SH-SY5Y (cell line): ENCODE data around the gene SEC63.

ENCODE experiments used
- GATA2 ChIP-seq: IDR thresholded peaks from 2 replicates; pipeline ENCODE4 v1.6.1; 2011; ENCODE audit warnings: mild to moderate bottlenecking, low read depth, low read length
- GATA3 ChIP-seq: IDR thresholded peaks from 2 replicates; pipeline ENCODE4 v1.6.1; 2011; ENCODE audit warnings: low read depth, mild to moderate bottlenecking, low read length, moderate library complexity

DNA sequence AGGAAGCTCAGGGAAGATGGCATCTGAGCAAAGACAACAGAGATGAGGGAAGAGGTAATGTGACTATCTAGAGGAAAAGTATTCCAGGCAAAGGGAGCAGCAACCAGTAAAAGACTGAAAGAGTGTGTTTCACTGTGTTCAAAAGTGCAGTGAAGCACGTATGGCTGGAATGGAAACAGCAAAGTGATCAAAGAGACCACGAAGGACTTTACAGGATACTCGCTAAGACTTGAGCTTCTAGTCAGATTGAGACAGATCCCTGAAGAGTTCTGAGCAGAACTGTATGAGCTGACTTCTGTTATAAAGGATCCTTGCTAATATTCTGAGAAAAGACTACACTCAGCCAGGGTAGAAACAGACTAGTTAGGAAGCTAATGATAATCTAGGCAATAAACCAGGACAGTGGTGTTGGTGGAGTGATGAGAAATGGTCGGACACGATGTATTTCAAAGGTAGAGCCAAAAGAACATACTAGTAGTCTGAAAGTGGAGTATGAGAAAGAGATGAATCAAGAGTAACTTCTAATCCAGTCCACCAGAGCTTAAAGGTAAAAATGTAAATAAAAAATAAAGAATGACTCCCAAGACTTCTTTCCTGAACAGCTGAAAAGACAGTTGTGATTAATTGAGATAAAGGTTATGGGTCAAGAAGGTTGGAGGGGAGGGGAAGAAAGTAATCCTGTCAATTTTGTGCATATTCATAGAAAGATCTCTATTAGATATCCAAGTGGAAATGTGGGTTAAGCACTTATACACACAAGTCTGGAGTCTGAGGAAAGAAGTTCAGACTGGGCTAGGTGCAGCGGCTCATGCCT lies 14.2 kb downstream of the SEC63 start:
- TF ChIP-seq GATA2 = no peak
- no peak for TF ChIP-seq GATA3
